ENCODE measurements around the gene COL6A5. TPM values are rescaled to one million over a fixed set of nuclear protein-coding genes. Genes with fewer than 3 reads are reported as not detected.

COL6A5 gene
- total RNA-seq, 1 experiment from 2014 or later = 0.04 TPM

GRCh38 chr3:130468311-130468710 lies 122.8 kb downstream of the COL6A5 start:
- Mint-ChIP-seq H3K36me3 (ENCODE audit: insufficient read depth in 1 of 3, low read depth in 3 of 3) (no peaks in the 10 kb centered on the region), H3K4me1 (no peaks in the 10 kb centered on the region), H3K4me3 (no peak overlapping the region), H3K9me3 (no peaks in the 10 kb centered on the region), H3K27ac (no peak overlapping the region), H3K27me3 (ENCODE audit: low read depth) (peaks cover 5% of the 10 kb centered on the region)
- no peaks in the 10 kb centered on the region for H3K4me1 ChIP-seq (ENCODE audit: insufficient read depth, low read length)
- no peaks in the 10 kb centered on the region for H3K27me3 ChIP-seq (ENCODE audit: insufficient read depth, low read length)
- H2BK20ac ChIP-seq (ENCODE audit: low read depth, low read length, poor library complexity, severe bottlenecking) = no peak overlapping the region
- H2BK5ac ChIP-seq (ENCODE audit: insufficient read length, low read length) = no peak overlapping the region
- no peak overlapping the region for H3K14ac ChIP-seq (ENCODE audit: insufficient read depth, low read length)
- no peak overlapping the region for H4K91ac ChIP-seq (ENCODE audit: insufficient read length, low read depth, low read length)
- H2BK12ac ChIP-seq (ENCODE audit: insufficient read length, low read depth, low read length) = no peak overlapping the region
- H2AFZ ChIP-seq (ENCODE audit: low read length) = no peak overlapping the region
- no peak overlapping the region for H4K8ac ChIP-seq (replicated peaks; ENCODE audit: insufficient read length, low read depth, low read length)
- H4K20me1 ChIP-seq (ENCODE audit: control insufficient read depth, insufficient read depth, insufficient read length) = no peaks in the 10 kb centered on the region
- H2BK15ac ChIP-seq (ENCODE audit: low read depth, low read length) = no peak overlapping the region
- no peak for TF ChIP-seq CTCF (conservative IDR thresholded peaks at IDR 0.05)
- H3K56ac ChIP-seq (ENCODE audit: insufficient read length, low read depth, low read length) = no peak overlapping the region
- no peaks in the 10 kb centered on the region for H3K79me1 ChIP-seq (ENCODE audit: insufficient read depth, low read depth, low read length, poor library complexity, severe bottlenecking)
- H2AK5ac ChIP-seq (ENCODE audit: insufficient read length, low read length) = no peak overlapping the region
- no peak overlapping the region for H3K4ac ChIP-seq (ENCODE audit: low read depth, low read length)
- no CpG with 5 or more reads among the region's 1 CpG for WGBS (ENCODE audit: extremely low coverage, insufficient read length, low lambda C conversion rate)
- H3K23me2 ChIP-seq (ENCODE audit: insufficient read length, low read depth, low read length, poor library complexity, severe bottlenecking) = no peaks in the 10 kb centered on the region
- no peak overlapping the region for H3K18ac ChIP-seq (ENCODE audit: insufficient read length, low read depth, low read length)
- no peaks in the 10 kb centered on the region for H3K9me3 ChIP-seq (ENCODE audit: control insufficient read depth, low read depth, low read length)
- DNase-seq = no peak
- H3K4me2 ChIP-seq (ENCODE audit: insufficient read depth, insufficient read length, low read length) = no peak overlapping the region
- no peak overlapping the region for H2BK120ac ChIP-seq (ENCODE audit: low read depth, low read length, poor library complexity, severe bottlenecking)
- no peak overlapping the region for H3T11ph ChIP-seq (ENCODE audit: low read length)
- H4K5ac ChIP-seq (ENCODE audit: insufficient read length, low read depth, low read length) = no peak overlapping the region
- H3K23ac ChIP-seq (ENCODE audit: insufficient read length, low read depth, low read length) = no peak overlapping the region
- no peak overlapping the region for H3K27ac ChIP-seq (ENCODE audit: insufficient read length, low read depth, low read length)
- no peaks in the 10 kb centered on the region for H3K79me2 ChIP-seq (ENCODE audit: insufficient read depth, low read length)
- H3K9ac ChIP-seq (ENCODE audit: extremely low read depth, insufficient read length, low read length) = no peak overlapping the region
